Left lung (tissue), 10 donors: ENCODE results near the gene AKAP12. TPM values are rescaled to one million over a fixed set of nuclear protein-coding genes. Genes with fewer than 3 reads are reported as not detected.

Experiments used
- ATAC-seq: fragments of 200-7000 bp; cut with Tn5 transposase; one replicate; pipeline ENCODE4 v1.9.1; 2020; ENCODE audit warnings: moderate library complexity
- DNase-seq, 4 donors: peaks; one replicate each; pipeline ENCODE4 v3.0.0-alpha.2; 2013 to 2020
- H3K27ac ChIP-seq, 2 donors: fragments of 200-600 bp; sonication (generic) in 1 of 2; one replicate each; pipeline versions ENCODE4 v1.5.0 to v1.8.0; 2020 to 2021
- H3K27me3 ChIP-seq, 2 donors: fragments of 200-600 bp; sonication (generic) in 1 of 2; one replicate each; pipeline versions ENCODE4 v1.5.0 to v1.8.0; 2020 to 2021
- H3K36me3 ChIP-seq, 2 donors: fragments of 200-600 bp; sonication (generic) in 1 of 2; one replicate each; pipeline versions ENCODE4 v1.5.0 to v1.8.0; 2020 to 2021
- H3K4me1 ChIP-seq, 2 donors: fragments of 200-600 bp; one replicate each; pipeline ENCODE4 v1.8.0; 2021
- H3K4me3 ChIP-seq, 2 donors: fragments of 200-600 bp; sonication (generic) in 1 of 2; one replicate each; pipeline versions ENCODE4 v1.5.0 to v1.8.0; 2020 to 2021; ENCODE audit warnings: mild to moderate bottlenecking in 1 of 2
- H3K9me3 ChIP-seq, 2 donors: fragments of 200-600 bp; sonication (generic) in 1 of 2; one replicate each; pipeline versions ENCODE4 v1.5.0 to v1.8.0; 2020 to 2021
- CTCF ChIP-seq, 2 donors: fragments of 200-600 bp; sonication (generic) in 1 of 2; IDR thresholded peaks; one replicate each; pipeline versions ENCODE4 v1.5.0 to v1.8.0; 2021; ENCODE audit warnings: antibody characterized with exemption in 2 of 2
- intact Hi-C, 2 donors: fragments of 100-400 bp; cut with DNase I; formaldehyde crosslinking; loops; one replicate each; pipeline versions ENCODE4 v1.11.2 to v1.14.2; 2022
- polyA plus RNA-seq, 6 donors: library from polyadenylated mRNA; unstranded; fragments of 120-200 nt; gene quantifications; one replicate each; pipeline ENCODE4 v1.2.1, GENCODE V29; 2013; ENCODE audit not compliant: insufficient read length in 6 of 6
- total RNA-seq, 2 donors: library from RNA; stranded (reverse); fragmentation: NEBNext Ultra II Directional; extraction: Animal tissue kit (Norgen Biotek cat#: 25700); gene quantifications; one replicate each; pipeline ENCODE4 v1.2.1, GENCODE V29; 2021
- donor health status: DM: no; HTN: yes; CAD: no.
- donor health status: DM: no; HTN: no; CAD: no.

AKAP12 gene
- total and polyA plus RNA-seq, 8 donors, result 28.9 to 125 (median 98.7) TPM

- Histone ChIP-seq H3K27ac (no peak overlapping the region), H3K36me3 (no peaks in the 10 kb centered on the region), H3K4me3 (no peak overlapping the region), H3K9me3 (no peaks in the 10 kb centered on the region), H3K4me1 (no peaks in the 10 kb centered on the region), H3K27me3 (peaks cover 0 to 3% of the 10 kb centered on the region in 2 donors)
- DNase-seq, result no peak
- TF ChIP-seq CTCF (IDR thresholded peaks at IDR 0.05), result no peak
- no peak for ATAC-seq
- intact Hi-C loops, result no loop called here
Observed at GRCh38 chr6:151248295-151248694, 8.5 kb downstream of the AKAP12 start.

GRCh38 chr6:151252634-151253033 lies 12.9 kb downstream of the AKAP12 start:
- intact Hi-C loops, result no loop called here
- DNase-seq (no peak), ATAC-seq (no peak)
- no peak overlapping the region for H3K27ac ChIP-seq
- no peaks in the 10 kb centered on the region for H3K9me3 ChIP-seq
- H3K4me3 ChIP-seq, result no peak overlapping the region
- no peaks in the 10 kb centered on the region for H3K36me3 ChIP-seq
- no peak for TF ChIP-seq CTCF (IDR thresholded peaks at IDR 0.05)
- no peaks in the 10 kb centered on the region for H3K27me3 ChIP-seq
- H3K4me1 ChIP-seq, result peaks cover 3 to 8% of the 10 kb centered on the region in 2 donors

- peaks cover 3 to 8% of the 10 kb centered on the region in 2 donors for H3K4me1 ChIP-seq
- no peak for TF ChIP-seq CTCF (IDR thresholded peaks at IDR 0.05)
- H3K36me3 ChIP-seq, result no peaks in the 10 kb centered on the region
- peak in 2 of 4 donors; percentile 49 to 65 for DNase-seq
- peak; percentile 90 for ATAC-seq
- H3K27me3 ChIP-seq, result no peaks in the 10 kb centered on the region
- H3K27ac ChIP-seq, result peak overlapping the region in 1 of 2 donors; percentile 44
- intact Hi-C loops, result no loop called here
- no peaks in the 10 kb centered on the region for H3K9me3 ChIP-seq
- H3K4me3 ChIP-seq, result no peak overlapping the region
Observed at GRCh38 chr6:151254451-151255081, 14.8 kb downstream of the AKAP12 start.

GRCh38 chr6:151255811-151256210 lies 16.0 kb downstream of the AKAP12 start:
- no peak for TF ChIP-seq CTCF (IDR thresholded peaks at IDR 0.05)
- H3K27ac ChIP-seq, result no peak overlapping the region
- no peaks in the 10 kb centered on the region for H3K36me3 ChIP-seq
- no peaks in the 10 kb centered on the region for H3K9me3 ChIP-seq
- no peak for ATAC-seq
- DNase-seq, result no peak
- H3K27me3 ChIP-seq, result no peaks in the 10 kb centered on the region
- no peak overlapping the region for H3K4me3 ChIP-seq
- peaks cover 3 to 8% of the 10 kb centered on the region in 2 donors for H3K4me1 ChIP-seq
- intact Hi-C loops, result no loop called here

GRCh38 chr6:151257985-151258445 lies 18.2 kb downstream of the AKAP12 start:
- intact Hi-C loops, result no loop called here
- Histone ChIP-seq H3K36me3 (no peaks in the 10 kb centered on the region), H3K9me3 (no peaks in the 10 kb centered on the region), H3K27me3 (no peaks in the 10 kb centered on the region), H3K4me1 (peaks cover 3 to 8% of the 10 kb centered on the region in 2 donors), H3K27ac (peak overlapping the region in 1 of 2 donors; percentile 14), H3K4me3 (no peak overlapping the region)
- no peak for ATAC-seq
- no peak for DNase-seq
- TF ChIP-seq CTCF (IDR thresholded peaks at IDR 0.05), result no peak
